Activated gamma-delta T cell treated with anti-CD3 and anti-CD28 coated beads, Interleukin-2, amount 50 U/mL, for 16 hours (primary cell): Measurements from ENCODE around the gene RBFOX1.
"Not testable (repeated sequence)": the region's sequence is repeated elsewhere in the genome, so short reads cannot be mapped to it uniquely, and the experiment has no call there.

Experiments used
- DNase-seq: peaks from one replicate; pipeline ENCODE4 v3.0.0-alpha.2; 2020; ENCODE audit warnings: low read depth

RBFOX1 gene

DNA sequence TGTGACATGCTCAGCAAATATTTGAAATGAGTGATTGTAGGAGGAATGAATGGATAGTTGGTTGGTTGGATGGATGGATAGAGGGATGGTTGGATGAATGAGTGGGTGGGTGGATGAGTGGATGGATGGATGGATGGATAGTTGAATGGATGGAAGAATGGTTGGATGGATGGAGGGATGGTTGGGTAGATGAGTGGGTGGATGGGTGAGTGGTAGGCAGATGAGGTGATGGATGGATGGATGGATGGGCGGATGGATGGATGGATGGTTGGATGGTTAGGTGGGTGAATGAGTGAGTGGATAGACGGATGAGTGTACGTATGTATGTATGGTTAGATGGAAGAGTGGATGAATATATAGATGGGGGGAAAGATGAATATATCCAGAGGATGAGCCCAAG, 137.7 kb downstream of the RBFOX1 start:
- DNase-seq, result no peak

DNA sequence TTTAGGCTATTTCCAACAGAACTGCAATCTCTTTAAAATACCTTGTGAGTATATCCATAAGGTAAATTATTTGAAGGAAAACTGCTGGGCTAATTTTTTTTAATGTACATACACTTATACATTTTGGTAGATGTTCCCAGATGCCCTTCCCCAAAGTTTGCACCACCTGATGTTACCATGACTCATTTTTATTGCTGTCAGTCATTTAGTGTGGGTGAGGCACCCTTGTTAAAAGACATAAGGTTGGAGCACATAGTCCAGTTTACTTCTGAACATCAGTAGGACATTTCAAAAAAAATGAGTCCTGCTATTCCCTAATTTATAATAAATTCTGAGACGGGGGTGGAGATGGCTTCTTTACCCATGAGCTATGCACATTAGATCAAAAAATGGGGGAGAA, 138.6 kb downstream of the RBFOX1 start:
- no peak for DNase-seq

GRCh38 chr16:7482032-7482431, 149.4 kb downstream of the RBFOX1 start:
- DNase-seq, result no peak

GRCh38 chr16:7482596-7483290, 150.1 kb downstream of the RBFOX1 start:
- DNase-seq, result no peak

GRCh38 chr16:7487574-7488323, 155.1 kb downstream of the RBFOX1 start:
- DNase-seq, result no peak

- no peak for DNase-seq
These were observed 159.5 kb downstream of the RBFOX1 start for GRCh38 chr16:7492122-7492521.

- DNase-seq, result no peak
These were observed 160.5 kb downstream of the RBFOX1 start for GRCh38 chr16:7493133-7493532.

DNA sequence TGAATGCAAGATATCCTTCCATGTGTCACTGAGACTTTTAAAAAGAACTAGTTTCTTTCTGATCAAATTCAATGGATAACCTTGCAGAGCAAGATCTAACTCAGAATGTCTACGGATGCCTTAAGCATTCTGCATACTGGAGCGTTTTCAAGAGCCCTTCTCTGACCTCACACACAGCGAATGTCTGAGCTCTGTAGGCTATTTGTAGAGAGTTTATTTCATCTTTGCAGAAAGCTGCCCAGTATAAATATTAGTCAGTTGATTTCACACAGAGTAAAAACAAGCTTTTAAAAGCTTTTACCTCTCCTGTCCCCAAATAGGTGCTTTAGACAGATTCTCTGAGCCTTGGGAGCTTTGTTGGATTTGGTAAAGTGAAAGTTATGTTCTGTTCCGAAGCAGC, 165.0 kb downstream of the RBFOX1 start:
- no peak for DNase-seq

GRCh38 chr16:7501868-7502267, 169.2 kb downstream of the RBFOX1 start:
- no peak for DNase-seq

GRCh38 chr16:7502591-7503157, 170.0 kb downstream of the RBFOX1 start:
- DNase-seq, result not testable (repeated sequence)

DNA sequence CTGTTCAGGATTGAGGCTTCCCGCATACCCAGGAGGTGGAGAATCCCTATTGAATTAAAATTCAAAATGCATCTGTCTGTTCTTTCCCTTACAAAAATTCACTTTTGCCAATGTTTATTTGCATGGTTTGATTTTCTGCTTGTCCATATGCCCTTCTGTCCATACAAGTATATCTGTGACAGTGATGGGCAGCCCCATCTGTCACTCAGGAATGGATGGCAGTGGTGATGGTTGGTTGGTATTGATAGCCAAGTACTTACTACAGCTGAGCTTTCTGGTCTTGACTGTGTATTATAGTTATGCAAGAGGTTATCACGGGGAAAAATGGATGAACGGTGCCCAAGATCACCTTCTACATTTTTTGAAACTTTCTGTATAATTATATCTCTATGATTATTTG, 171.0 kb downstream of the RBFOX1 start:
- no peak for DNase-seq

DNA sequence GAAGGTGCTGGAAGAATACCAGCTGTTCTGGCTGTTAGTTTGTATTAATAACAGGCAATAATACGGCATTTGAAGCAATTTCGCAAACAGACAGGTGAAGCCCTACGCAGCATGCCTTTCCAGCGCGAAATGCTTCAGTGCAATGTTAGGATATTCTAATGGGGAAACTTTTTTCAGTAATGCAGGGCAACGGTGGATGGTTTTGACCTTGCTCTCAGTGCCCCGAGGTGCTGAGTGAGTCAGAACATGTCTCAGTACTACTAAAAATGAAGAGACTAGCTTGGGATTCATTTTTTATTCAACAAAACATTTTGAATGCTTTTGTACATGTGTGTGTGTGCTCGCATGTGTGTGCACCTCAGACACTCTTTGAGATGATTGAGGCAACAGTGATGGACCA, 172.2 kb downstream of the RBFOX1 start:
- DNase-seq, result no peak

- DNase-seq, result no peak
These were observed 172.8 kb downstream of the RBFOX1 start for GRCh38 chr16:7505495-7505894.

GRCh38 chr16:7506363-7506762, 173.7 kb downstream of the RBFOX1 start:
- no peak for DNase-seq

DNA sequence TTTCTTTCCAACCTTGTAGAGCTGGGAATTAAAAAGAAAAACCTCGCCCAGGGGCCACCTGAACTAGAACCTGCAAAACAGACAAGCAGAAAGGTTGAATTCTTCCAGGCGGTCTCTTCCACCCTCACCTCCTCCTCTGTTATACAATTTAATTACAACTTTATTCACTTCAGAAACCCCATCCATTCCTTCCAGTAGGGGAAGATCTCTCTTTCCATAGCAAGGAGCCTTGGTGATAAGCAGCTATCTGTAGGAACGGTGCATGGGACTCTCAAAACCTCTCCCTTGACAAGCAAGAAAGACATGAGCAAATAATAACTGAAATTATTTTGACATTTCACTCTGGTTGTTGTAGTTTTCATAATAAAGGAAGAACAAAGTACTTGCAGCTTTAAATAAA, 176.0 kb downstream of the RBFOX1 start:
- DNase-seq, result no peak

DNA sequence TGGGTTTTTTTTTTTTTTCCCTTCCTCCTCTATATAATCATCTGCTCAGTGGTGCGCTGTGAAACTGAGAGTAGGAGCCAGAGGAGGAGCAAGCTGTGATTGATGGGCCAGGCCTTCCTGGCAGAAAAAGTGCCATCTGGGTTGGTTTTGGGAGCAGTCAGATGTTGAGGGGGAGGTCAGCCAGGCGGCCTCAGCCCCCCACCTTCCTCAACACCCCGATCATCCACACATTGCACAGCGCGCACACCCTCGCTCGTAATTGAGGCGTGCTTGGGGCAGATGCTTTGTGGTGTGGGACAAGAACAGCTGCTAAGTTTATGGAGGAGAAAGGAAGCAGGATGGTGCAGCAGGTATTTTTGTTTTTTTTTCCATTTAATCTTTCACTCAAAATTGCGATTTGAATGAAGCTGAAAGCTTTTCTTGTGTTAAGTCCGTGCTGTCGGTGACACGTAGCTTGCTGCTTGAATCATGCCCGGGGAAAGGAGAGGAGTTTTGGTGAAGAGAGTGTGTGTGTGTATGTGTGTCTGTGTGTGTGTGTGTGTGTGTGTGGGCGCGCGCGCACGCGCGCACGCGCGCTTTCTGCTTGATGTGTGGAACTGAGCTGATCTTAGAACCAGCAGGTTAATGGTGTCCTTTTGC, 177.4 kb downstream of the RBFOX1 start:
- no peak for DNase-seq

DNA sequence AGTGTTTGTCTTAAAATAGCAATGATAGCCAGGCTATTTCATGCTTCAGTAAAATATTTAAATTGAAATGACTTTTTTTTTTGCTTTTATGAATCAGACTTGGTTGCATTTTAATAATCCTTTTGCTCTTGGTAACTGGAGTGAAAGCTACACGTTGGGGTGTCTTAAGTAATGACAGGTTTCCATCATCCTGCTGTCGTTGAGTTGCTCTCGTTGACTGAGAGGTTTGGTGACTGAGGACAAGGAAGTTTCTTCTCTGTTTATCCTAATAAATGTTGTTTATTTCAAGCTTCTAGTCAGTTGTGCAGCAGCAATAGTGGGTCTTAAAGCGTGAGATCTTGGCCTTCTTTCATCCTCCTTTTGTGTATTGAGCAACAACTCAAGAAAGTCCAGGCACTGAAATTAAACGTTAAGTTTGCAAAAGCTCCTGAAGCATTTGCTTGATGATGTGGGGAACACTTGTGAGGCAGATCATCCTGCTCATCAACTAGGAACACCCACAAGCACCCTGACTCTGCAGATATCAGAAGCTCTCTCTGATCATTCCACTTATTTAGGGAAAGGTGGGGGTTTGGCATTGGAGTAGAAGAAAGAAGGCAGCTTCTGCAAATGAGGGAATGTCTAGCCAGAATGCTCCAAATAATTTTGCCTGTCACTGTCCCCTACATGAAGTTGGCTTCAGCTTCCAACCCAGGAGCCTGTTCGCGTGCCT, 179.1 kb downstream of the RBFOX1 start:
- DNase-seq, result no peak

GRCh38 chr16:7512503-7512902, 179.9 kb downstream of the RBFOX1 start:
- no peak for DNase-seq

DNA sequence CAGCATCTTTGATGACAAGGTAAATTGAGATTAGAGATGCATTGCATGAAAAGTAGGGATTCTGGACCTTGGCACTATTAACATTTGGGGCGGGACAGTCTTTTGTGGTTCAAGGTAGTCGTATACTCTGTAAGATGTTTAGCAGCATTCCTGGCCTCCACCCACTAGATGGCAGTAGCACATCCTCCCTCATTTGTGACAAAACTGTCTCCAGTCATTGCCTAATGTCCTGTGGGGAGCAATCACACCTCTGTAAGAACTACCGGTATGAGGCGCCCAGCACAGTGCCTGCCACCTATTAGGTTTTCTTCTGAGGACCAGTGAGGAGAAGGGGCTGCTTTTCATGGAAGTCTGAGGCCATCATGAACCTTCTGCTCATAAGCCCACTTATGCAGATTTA, 180.8 kb downstream of the RBFOX1 start:
- no peak for DNase-seq

DNA sequence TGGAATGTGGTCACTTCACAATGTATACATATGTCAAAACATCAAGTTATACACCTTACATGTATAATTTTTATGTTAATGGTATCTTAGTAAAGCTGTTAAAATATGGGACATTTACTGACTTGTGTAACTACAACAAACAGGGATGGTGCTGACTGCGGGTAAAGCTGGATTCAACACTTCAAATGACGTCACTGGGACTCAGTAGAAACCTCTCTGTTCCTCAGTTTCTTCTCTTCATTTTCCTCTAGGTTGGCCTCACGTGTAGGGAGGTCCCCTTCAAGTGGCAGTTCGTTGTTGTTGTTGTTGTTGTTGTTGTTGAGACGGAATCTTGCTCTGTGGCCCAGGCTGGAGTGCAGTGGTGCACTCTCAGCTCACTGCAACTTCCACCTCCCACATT, 182.9 kb downstream of the RBFOX1 start:
- DNase-seq, result no peak

- DNase-seq, result no peak
These were observed 184.9 kb downstream of the RBFOX1 start for GRCh38 chr16:7517496-7517895.

GRCh38 chr16:7518158-7518557, 185.5 kb downstream of the RBFOX1 start:
- DNase-seq, result no peak
